HTR-8/SVneo (cell line): Measurements from ENCODE around the gene LSG1.

ENCODE experiments used
- DNase-seq: peaks from one replicate; pipeline ENCODE4 v3.0.0; 2011; ENCODE audit warnings: low spot score, mixed read lengths; ENCODE audit not compliant: insufficient read length
- FAIRE-seq: peaks from 2 replicates; lab custom pipeline; 2011; peaks lifted over from hg19 to GRCh38; lab: Jason Lieb, UNC

LSG1 gene

GRCh38 chr3:194592798-194593752, 78.9 kb downstream of the LSG1 start:
- FAIRE-seq (peak; percentile 58), DNase-seq (peak; percentile 96)
